HG03469 (cell line): ENCODE measurements around the gene PTPRN2.
"Not testable (repeated sequence)": the region's sequence is repeated elsewhere in the genome, so short reads cannot be mapped to it uniquely, and the experiment has no call there.

Source experiments
- ATAC-seq: cut with Tn5 transposase; IDR thresholded peaks from one replicate; pipeline ENCODE4 v1.9.1; 2021; ENCODE audit warnings: mild to moderate bottlenecking, moderate library complexity, moderate number of reproducible peaks; ENCODE audit not compliant: unreplicated experiment

The PTPRN2 gene

GRCh38 chr7:158535079-158535478 lies 52.5 kb downstream of the PTPRN2 start:
- ATAC-seq = no peak

- no peak for ATAC-seq
These were observed 53.0 kb downstream of the PTPRN2 start for GRCh38 chr7:158534598-158534997.

- not testable (repeated sequence) for ATAC-seq
These were observed 53.5 kb downstream of the PTPRN2 start for GRCh38 chr7:158534134-158534515.

- ATAC-seq = no peak
These were observed 54.1 kb downstream of the PTPRN2 start for GRCh38 chr7:158533386-158534133.

- no peak for ATAC-seq
These were observed 55.5 kb downstream of the PTPRN2 start for GRCh38 chr7:158532093-158532627.

GRCh38 chr7:158531661-158532060 lies 56.0 kb downstream of the PTPRN2 start:
- ATAC-seq = no peak

GRCh38 chr7:158530800-158531609 lies 56.6 kb downstream of the PTPRN2 start:
- no peak for ATAC-seq

GRCh38 chr7:158529181-158530096 lies 58.2 kb downstream of the PTPRN2 start:
- no peak for ATAC-seq

- ATAC-seq = no peak
These were observed 59.6 kb downstream of the PTPRN2 start for GRCh38 chr7:158527915-158528502.

GRCh38 chr7:158527495-158527894 lies 60.1 kb downstream of the PTPRN2 start:
- ATAC-seq = no peak

- ATAC-seq = no peak
These were observed 60.6 kb downstream of the PTPRN2 start for GRCh38 chr7:158527038-158527437.

GRCh38 chr7:158526531-158526930 lies 61.1 kb downstream of the PTPRN2 start:
- ATAC-seq = no peak

GRCh38 chr7:158525648-158526484 lies 61.8 kb downstream of the PTPRN2 start:
- no peak for ATAC-seq

GRCh38 chr7:158524749-158525635 lies 62.6 kb downstream of the PTPRN2 start:
- ATAC-seq = no peak

GRCh38 chr7:158524286-158524685 lies 63.3 kb downstream of the PTPRN2 start:
- ATAC-seq = not testable (repeated sequence)

- ATAC-seq = not testable (repeated sequence)
These were observed 63.7 kb downstream of the PTPRN2 start for GRCh38 chr7:158523877-158524276.

- not testable (repeated sequence) for ATAC-seq
These were observed 64.3 kb downstream of the PTPRN2 start for GRCh38 chr7:158523165-158523856.

- ATAC-seq = not testable (repeated sequence)
These were observed 65.8 kb downstream of the PTPRN2 start for GRCh38 chr7:158521795-158522194.
